ENCODE data around the gene BCL7C. TPM values are rescaled to one million over a fixed set of nuclear protein-coding genes. Genes with fewer than 3 reads are reported as not detected.

BCL7C gene
- total RNA-seq, 1 donor from 2014 or later = 34.6 TPM

DNA sequence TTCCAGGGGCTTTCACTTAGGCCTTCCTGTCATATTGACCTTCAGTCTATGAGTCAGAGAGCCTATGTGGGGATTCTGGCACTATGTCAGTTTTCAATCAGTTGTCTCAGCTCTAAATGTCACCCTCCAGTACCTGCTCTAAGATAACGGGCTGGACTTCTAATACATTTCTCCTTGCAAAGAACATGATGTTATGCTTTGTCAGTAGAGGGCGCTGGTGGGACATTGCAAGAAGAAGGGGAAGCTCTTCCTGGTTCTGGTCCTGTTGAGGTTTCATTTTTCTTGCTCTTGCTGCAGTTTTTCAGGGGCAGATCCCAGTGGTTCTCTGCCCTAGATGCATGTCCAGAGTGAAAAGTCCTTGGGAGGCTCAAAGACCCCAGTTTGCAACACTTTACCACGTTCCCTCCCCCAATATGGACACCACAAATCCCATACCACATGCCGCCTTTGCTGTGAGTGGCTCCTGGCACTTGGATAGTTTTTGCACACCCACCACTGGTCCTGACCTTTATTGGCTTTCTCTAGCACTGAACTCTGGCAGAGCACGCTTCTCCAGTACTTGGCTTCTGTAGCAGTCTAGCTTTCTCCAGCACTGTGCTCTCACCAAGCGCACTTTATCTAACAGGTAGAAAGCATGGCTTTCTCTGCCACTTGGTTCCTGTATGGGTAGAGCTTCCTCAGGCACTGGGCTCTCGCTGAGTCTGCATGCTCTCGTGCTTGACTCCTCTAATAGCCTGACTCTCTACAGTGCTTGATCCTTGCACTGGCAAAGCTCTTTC lies 49.0 kb downstream of the BCL7C start:
- Mint-ChIP-seq H3K36me3 (ENCODE audit: low read depth) (no peaks in the 10 kb centered on the region), H3K9me3 (ENCODE audit: low read depth) (no peaks in the 10 kb centered on the region), H3K27me3 (ENCODE audit: low read depth) (no peaks in the 10 kb centered on the region), H3K27ac (ENCODE audit: unreplicated experiment) (peak overlapping the region; percentile 10), H3K4me3 (ENCODE audit: unreplicated experiment) (no peak overlapping the region), H3K4me1 (ENCODE audit: low read depth) (peaks cover 9% of the 10 kb centered on the region)
- DNase-seq (ENCODE audit: low spot score) = no peak
- TF ChIP-seq, protein P1, sequence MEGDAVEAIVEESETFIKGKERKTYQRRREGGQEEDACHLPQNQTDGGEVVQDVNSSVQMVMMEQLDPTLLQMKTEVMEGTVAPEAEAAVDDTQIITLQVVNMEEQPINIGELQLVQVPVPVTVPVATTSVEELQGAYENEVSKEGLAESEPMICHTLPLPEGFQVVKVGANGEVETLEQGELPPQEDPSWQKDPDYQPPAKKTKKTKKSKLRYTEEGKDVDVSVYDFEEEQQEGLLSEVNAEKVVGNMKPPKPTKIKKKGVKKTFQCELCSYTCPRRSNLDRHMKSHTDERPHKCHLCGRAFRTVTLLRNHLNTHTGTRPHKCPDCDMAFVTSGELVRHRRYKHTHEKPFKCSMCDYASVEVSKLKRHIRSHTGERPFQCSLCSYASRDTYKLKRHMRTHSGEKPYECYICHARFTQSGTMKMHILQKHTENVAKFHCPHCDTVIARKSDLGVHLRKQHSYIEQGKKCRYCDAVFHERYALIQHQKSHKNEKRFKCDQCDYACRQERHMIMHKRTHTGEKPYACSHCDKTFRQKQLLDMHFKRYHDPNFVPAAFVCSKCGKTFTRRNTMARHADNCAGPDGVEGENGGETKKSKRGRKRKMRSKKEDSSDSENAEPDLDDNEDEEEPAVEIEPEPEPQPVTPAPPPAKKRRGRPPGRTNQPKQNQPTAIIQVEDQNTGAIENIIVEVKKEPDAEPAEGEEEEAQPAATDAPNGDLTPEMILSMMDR (IDR thresholded peaks at IDR 0.05) = peak; percentile 89

DNA sequence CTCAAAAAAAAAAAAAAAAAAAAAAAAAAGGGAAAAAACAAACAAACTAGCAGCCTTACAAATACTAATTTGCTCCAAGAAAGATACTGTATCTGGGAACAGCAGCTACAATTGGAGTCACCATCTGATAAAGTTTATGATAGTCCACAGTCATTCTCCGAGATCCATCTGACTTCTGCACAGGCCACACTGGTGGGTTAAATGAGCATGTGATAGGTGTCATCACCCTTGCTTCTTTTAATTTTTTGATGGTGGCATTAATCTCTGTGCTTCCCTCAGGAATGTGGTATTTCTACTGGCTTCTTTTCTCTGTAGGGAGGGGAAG lies 49.6 kb downstream of the BCL7C start:
- no peaks in the 10 kb centered on the region for H3K27me3 Mint-ChIP-seq (ENCODE audit: low read depth)

DNA sequence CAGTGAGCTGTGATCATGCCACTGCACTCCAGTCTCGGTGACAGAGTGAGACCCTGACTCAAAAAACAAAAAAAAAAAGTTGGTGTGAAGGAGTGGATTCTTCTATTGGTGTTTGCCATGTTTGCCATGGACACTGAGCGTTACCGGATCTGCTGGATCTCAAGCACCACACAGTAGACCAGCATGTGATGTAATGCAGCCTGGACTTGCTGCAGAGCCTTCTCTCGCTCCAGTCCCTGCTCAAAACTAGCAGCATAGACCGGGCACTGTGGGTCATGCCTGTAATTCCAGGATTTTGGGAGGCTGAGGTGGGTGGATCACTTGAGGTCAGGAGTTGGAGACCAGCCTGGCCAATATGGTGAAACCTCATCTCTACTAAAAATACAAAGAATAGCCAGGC lies 50.4 kb downstream of the BCL7C start:
- Mint-ChIP-seq H3K4me1 (ENCODE audit: low read depth) (peaks cover 9% of the 10 kb centered on the region), H3K27ac (ENCODE audit: unreplicated experiment) (no peak overlapping the region), H3K9me3 (ENCODE audit: low read depth) (no peaks in the 10 kb centered on the region), H3K4me3 (ENCODE audit: unreplicated experiment) (no peak overlapping the region), H3K36me3 (ENCODE audit: low read depth) (no peaks in the 10 kb centered on the region), H3K27me3 (ENCODE audit: low read depth) (no peaks in the 10 kb centered on the region)
- TF ChIP-seq, protein P1 (IDR thresholded peaks at IDR 0.05) = no peak
- DNase-seq (ENCODE audit: low spot score) = no peak

More for the DNA sequence above, 49.6 kb downstream of the BCL7C start:
- no peak for DNase-seq (ENCODE audit: low spot score)
- no peak overlapping the region for H3K27ac Mint-ChIP-seq (ENCODE audit: unreplicated experiment)
- TF ChIP-seq, protein P1 (IDR thresholded peaks at IDR 0.05) = no peak
- H3K4me1 Mint-ChIP-seq (ENCODE audit: low read depth) = peaks cover 9% of the 10 kb centered on the region
- H3K9me3 Mint-ChIP-seq (ENCODE audit: low read depth) = no peaks in the 10 kb centered on the region
- no peak overlapping the region for H3K4me3 Mint-ChIP-seq (ENCODE audit: unreplicated experiment)
- H3K36me3 Mint-ChIP-seq (ENCODE audit: low read depth) = no peaks in the 10 kb centered on the region

DNA sequence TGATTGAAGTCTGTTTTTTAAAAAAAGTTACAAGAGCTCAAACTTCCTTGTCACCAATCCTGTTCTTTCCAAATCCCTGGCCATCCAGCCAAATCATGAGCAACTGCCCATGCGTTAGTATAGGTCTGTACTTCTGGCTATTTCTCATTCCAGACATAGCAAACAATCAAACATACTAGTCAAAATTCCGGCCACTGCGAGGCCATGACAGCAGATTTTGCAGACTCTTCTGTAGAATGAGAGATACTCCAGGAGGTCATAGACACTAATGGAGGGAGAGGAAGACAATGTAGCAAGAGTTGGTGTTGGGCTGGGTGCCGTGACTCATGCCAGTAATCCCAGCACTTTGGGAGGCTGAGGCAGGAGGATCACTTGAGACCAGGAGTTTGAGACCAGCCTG lies 50.9 kb downstream of the BCL7C start:
- Mint-ChIP-seq H3K4me1 (ENCODE audit: low read depth) (peaks cover 9% of the 10 kb centered on the region), H3K27me3 (ENCODE audit: low read depth) (no peaks in the 10 kb centered on the region), H3K27ac (ENCODE audit: unreplicated experiment) (no peak overlapping the region), H3K9me3 (ENCODE audit: low read depth) (no peaks in the 10 kb centered on the region), H3K4me3 (ENCODE audit: unreplicated experiment) (no peak overlapping the region), H3K36me3 (ENCODE audit: low read depth) (no peaks in the 10 kb centered on the region)
- TF ChIP-seq, protein P1 (IDR thresholded peaks at IDR 0.05) = no peak
- no peak for DNase-seq (ENCODE audit: low spot score)

DNA sequence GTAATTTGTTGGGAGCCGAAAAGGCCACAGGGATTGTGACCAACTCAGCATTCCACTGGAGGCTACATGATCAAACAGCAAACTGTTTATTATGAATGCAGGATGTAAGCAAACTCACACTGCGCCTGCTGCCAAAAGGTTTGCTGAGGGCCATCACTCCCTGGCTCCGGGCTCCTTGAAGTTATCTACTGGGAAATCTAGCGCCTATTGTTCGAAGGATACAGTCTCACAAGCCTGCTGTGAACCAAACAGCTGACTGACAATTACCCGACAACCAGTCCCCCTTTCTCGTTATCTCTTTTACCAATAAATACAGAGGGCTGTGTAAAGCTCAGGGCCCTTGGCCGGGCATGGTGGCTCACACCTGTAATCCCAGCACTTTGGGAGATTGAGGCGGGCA lies 52.5 kb downstream of the BCL7C start:
- TF ChIP-seq, protein P1 (IDR thresholded peaks at IDR 0.05) = no peak
- Mint-ChIP-seq H3K27me3 (ENCODE audit: low read depth) (no peaks in the 10 kb centered on the region), H3K36me3 (ENCODE audit: low read depth) (no peaks in the 10 kb centered on the region), H3K9me3 (ENCODE audit: low read depth) (no peaks in the 10 kb centered on the region), H3K4me3 (ENCODE audit: unreplicated experiment) (no peak overlapping the region), H3K27ac (ENCODE audit: unreplicated experiment) (no peak overlapping the region), H3K4me1 (ENCODE audit: low read depth) (peaks cover 9% of the 10 kb centered on the region)
- DNase-seq (ENCODE audit: low spot score) = no peak

Measured in chondrocyte (in vitro differentiated cells).